ENCODE data around the gene ADRA2C. TPM values are rescaled to one million over a fixed set of nuclear protein-coding genes. Genes with fewer than 3 reads are reported as not detected.

Gene ADRA2C
- total and polyA plus RNA-seq, 7 donors: 0.33 to 5.2 (median 1.2) TPM; not detected in 2

DNA sequence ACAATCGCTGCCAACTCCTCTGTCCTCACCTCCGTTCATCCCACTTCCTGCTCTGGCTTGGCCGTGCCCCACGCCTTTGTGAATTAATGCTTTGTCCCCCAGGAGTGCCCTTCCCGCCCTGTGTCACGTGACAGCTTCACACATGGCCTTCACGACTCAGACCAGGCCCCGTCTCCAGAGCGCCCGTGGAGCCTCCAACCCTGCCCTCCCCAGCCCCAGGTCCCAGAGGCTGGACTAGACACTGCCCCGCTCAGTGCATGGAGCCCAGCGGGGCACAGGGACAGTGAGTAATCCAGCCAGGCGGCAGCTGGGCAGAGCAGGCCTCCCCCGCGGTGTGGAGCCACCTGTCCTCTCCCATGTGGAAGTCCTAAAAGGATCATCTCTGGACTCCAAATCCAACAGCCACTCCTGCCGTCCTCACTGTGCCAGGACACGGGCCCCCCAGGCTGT is 7.4 kb downstream of the ADRA2C start:
- TF ChIP-seq EP300 (IDR thresholded peaks at IDR 0.05): no peak
- TF ChIP-seq POLR2AphosphoS5 (IDR thresholded peaks at IDR 0.05): no peak
- TF ChIP-seq, protein P1, sequence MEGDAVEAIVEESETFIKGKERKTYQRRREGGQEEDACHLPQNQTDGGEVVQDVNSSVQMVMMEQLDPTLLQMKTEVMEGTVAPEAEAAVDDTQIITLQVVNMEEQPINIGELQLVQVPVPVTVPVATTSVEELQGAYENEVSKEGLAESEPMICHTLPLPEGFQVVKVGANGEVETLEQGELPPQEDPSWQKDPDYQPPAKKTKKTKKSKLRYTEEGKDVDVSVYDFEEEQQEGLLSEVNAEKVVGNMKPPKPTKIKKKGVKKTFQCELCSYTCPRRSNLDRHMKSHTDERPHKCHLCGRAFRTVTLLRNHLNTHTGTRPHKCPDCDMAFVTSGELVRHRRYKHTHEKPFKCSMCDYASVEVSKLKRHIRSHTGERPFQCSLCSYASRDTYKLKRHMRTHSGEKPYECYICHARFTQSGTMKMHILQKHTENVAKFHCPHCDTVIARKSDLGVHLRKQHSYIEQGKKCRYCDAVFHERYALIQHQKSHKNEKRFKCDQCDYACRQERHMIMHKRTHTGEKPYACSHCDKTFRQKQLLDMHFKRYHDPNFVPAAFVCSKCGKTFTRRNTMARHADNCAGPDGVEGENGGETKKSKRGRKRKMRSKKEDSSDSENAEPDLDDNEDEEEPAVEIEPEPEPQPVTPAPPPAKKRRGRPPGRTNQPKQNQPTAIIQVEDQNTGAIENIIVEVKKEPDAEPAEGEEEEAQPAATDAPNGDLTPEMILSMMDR (IDR thresholded peaks at IDR 0.05): no peak
- TF ChIP-seq POLR2A (IDR thresholded peaks at IDR 0.05): no peak
- Histone ChIP-seq H3K9me3 (no peaks in the 10 kb centered on the region), H3K4me1 (no peaks in the 10 kb centered on the region), H3K27me3 (peaks cover 10 to 77% (median 42%) of the 10 kb centered on the region in 3 donors), H3K4me3 (no peak overlapping the region), H3K27ac (no peak overlapping the region), H3K36me3 (no peaks in the 10 kb centered on the region)
- intact Hi-C loops (cut with DNase I): no loop called here
- 46 to 70% methylated on average over 17 of the region's 17 CpGs for WGBS, 2 donors
- no peak for DNase-seq

DNA sequence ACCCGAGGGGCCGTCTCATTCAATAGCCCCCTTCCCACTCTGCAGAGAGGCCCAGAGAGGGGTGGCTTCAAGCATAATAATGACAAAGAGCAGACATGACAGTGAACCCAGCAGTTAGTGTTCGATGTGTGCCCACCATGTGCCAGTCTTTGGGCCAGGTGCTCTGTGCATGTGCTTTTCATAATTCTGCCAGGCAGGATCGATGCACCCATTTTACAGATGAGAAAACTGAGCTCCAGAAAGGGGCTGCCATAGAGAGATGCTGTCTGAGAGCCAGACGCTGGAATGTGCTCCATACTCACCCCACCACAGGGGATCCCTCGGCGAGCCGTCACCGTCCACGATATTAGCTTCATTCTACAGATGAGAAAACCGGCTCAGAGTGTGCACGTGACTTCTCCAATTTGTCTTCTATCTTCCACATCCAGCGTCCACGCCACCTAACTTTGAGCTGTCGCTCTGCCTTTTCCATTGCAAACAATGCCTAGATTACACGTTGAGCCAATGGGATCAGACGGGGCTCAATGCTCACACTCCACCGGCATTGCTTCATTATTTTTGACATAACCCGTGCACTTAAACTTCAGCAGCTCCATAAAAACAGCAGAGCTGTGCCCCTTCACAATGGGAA is 8.2 kb downstream of the ADRA2C start:
- WGBS, 2 donors: 80% methylated on average over 19 of the region's 19 CpGs
- Histone ChIP-seq H3K4me3 (no peak overlapping the region), H3K4me1 (no peaks in the 10 kb centered on the region), H3K27me3 (peaks cover 2 to 71% (median 34%) of the 10 kb centered on the region in 3 donors), H3K27ac (no peak overlapping the region), H3K9me3 (no peaks in the 10 kb centered on the region), H3K36me3 (no peaks in the 10 kb centered on the region)
- intact Hi-C loops (cut with DNase I): no loop called here
- TF ChIP-seq EP300 (IDR thresholded peaks at IDR 0.05): no peak
- TF ChIP-seq, protein P1 (IDR thresholded peaks at IDR 0.05): no peak
- DNase-seq: no peak

DNA sequence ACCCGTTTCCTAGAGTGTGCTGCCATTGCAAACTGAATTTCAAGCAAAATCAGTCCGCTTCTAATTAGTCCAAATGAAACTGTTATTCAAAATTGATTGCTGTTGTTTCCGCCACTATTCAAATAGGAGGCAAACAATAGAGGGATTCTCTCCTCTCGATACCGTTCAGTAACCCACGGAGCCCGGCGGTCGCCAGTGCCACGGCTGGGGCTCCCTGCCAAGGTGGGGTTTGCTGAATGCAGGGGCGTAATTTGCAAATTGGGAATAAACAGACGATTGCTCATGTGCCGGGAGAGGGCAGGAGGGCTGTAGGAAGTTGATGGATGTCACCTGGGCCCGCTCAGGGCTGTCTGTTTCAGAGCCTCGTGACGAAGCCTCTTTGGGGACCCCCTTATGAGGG is 8.8 kb downstream of the ADRA2C start:
- peaks cover 0 to 69% (median 28%) of the 10 kb centered on the region in 3 donors for H3K27me3 ChIP-seq
- H3K9me3 ChIP-seq: no peaks in the 10 kb centered on the region
- intact Hi-C loops (cut with DNase I): no loop called here
- no peaks in the 10 kb centered on the region for H3K4me1 ChIP-seq
- no peaks in the 10 kb centered on the region for H3K36me3 ChIP-seq
- TF ChIP-seq, protein P1 (IDR thresholded peaks at IDR 0.05): no peak
- TF ChIP-seq POLR2A (IDR thresholded peaks at IDR 0.05) (no peak), POLR2AphosphoS5 (IDR thresholded peaks at IDR 0.05) (no peak), EP300 (IDR thresholded peaks at IDR 0.05) (no peak)
- H3K27ac ChIP-seq: no peak overlapping the region
- no peak overlapping the region for H3K4me3 ChIP-seq
- 64 to 67% methylated on average over 16 of the region's 16 CpGs for WGBS, 2 donors
- DNase-seq: no peak

DNA sequence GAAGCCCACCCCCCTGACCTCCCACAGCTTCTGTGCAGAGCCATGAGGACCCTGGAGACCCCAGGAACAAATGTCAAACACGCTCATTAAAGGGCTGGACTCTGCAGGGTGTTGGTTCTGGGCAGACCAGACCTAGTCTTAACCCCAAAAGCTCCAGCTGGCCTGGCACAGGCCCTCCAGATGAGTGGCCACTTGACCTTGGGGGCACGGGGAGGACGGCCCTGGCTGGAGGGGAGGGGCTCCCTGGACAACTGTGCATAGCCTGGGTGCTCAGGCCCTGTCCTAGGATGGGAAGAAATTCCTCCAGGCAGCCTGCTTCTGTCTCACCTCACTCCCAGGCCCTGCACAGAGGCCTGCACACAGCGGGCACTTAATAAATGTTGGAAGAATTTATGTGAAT is 9.4 kb downstream of the ADRA2C start:
- no peak for DNase-seq
- H3K4me1 ChIP-seq: no peaks in the 10 kb centered on the region
- TF ChIP-seq, protein P1 (IDR thresholded peaks at IDR 0.05): no peak
- no peak for TF ChIP-seq POLR2AphosphoS5 (IDR thresholded peaks at IDR 0.05)
- no peak for TF ChIP-seq EP300 (IDR thresholded peaks at IDR 0.05)
- no peak for TF ChIP-seq POLR2A (IDR thresholded peaks at IDR 0.05)
- H3K27ac ChIP-seq: no peak overlapping the region
- no peaks in the 10 kb centered on the region for H3K9me3 ChIP-seq
- 43 to 54% methylated on average over 4 of the region's 4 CpGs for WGBS, 2 donors
- H3K4me3 ChIP-seq: no peak overlapping the region
- peaks cover 0 to 69% (median 22%) of the 10 kb centered on the region in 3 donors for H3K27me3 ChIP-seq
- H3K36me3 ChIP-seq: no peaks in the 10 kb centered on the region
- intact Hi-C loops (cut with DNase I): no loop called here

Measured in sigmoid colon (tissue), 7 donors.